GM10847 (cell line): Measurements from ENCODE around the gene LCN2.

Experiments
- POLR2A ChIP-seq: IDR thresholded peaks from 2 replicates; pipeline ENCODE4 v1.6.1; 2011; ENCODE audit not compliant: insufficient read length; ENCODE audit errors: extremely low read depth

Gene LCN2

DNA sequence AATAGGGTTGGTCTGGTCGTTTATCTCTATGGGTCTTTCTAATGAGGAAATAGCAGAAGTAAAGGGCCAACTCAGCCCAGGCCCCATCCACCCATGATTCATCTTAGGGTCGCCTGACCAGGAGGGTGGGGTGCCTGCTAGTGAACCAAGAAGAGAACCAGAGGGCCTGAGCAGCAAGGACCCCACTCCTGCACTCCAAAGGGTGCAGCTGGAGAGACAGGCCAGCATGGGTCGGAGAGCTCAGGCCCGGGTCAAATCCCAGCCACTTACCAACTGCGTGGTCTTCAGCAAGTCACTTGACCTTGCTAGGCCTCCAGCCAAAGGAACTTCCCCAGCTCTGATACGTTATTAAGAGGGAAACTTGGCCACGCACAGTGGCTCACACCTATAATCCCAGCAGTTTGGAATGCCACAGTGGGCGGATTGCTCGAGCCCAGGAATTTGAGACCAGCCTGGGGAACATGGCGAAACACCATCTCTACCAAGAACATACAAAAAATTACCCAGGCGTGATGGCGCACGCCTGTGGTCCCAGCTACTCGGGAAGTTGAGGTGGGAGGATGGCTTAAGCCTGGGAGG, 15.1 kb downstream of the LCN2 start:
- TF ChIP-seq POLR2A, result no peak

DNA sequence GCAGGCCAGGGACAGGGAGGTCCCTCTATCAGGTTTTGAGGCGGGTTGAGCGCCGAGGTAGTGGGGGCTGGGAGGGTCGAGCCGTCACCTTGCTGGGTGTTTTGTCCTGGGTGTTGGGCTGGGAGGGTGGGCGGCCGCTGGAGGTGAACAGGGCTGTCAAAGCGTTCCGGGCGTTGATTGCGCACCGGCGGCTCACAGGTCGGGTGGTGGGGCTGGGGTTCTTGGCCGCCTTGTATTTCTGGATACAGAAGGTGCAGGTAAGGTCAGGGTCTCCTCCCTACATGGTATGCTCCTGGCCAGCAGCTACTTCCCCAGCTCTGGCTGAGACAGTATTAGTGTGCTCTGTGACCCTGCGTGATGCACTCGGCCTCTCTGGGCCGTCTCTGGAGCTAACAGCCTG, 16.9 kb downstream of the LCN2 start:
- TF ChIP-seq POLR2A, result no peak

DNA sequence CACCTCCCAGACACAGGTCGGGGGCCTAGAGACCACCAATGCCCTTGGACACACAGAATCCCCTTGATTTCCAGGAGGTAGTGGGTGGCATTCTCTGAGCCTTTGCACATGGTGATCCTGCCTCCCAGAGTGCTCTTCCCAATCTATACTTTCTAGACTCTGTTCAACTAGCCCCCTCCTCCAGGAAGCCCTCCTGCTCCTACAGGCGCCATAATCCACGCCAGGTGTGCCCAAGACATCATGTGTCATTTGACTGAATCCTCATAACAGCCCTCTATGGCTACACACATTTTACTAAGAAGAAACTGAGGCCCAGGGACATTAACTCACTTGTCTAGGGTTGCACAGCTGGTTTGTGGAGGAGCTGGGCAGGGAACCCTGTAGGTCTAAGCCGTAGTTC, 18.0 kb downstream of the LCN2 start:
- TF ChIP-seq POLR2A, result no peak

DNA sequence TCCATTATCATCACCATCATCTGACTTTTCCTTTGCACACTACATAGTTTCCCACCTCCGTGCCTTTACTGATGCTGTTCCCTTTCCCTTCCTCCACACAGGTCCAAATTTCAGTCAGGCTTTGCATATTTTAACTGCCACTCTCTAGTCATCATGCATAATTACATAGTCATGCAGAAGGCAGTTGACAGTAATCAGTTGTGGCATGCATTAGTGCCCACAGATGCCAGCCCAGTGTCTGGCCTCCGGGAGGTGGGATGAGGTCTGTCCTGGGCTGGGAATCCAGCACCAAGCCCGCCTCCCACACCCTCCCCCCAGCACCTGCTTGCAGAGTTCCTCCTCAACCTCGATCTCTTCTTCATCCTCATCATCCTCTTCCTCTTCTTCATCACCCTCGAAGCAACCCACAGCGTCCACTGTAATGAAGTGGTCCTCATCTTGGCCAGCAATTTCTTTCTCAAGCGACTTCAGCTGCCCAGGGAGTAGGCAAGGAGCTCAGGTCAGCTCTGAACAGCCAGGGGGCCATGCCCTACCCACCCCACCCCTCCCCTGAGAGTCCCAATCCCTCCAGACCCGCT, 19.6 kb downstream of the LCN2 start:
- no peak for TF ChIP-seq POLR2A

DNA sequence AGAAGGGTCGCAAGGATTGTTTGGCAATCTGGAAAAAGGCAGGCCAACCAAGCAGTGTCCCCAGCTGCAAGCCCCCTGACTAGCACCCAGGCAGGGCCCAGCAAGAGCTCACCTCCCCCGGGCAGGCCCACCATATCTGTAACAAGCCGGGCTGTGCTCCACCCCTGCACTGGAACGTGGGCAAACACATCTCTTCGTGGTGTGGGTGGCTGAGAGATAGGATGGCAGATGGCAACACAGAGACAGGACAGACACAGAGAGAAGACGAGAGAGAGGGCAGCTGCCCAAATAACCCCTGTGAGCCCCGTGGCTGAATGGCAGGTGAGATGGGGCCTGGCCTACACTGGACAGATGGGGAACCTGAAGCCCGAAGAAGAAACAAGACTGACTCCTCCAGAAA, 20.2 kb downstream of the LCN2 start:
- TF ChIP-seq POLR2A, result no peak

DNA sequence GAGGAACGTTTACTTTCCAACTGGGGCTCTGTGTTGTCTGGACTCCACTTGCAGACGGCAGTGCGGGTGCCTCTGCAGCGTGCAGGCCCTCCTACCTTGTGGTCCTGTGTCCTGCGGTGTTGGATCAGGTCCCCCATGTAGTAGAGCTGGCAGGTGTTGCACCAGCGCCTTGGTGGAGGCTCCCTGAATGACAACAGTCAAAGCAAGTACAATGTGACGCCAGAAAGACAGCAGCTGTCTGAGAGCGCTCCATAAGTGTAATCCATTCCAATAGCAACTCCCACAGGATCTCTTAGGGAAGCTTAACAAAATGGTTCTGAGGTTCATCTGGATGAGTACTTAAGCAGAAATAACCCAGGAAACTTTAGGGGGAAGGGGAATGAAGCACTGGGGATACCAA, 20.7 kb downstream of the LCN2 start:
- no peak for TF ChIP-seq POLR2A

DNA sequence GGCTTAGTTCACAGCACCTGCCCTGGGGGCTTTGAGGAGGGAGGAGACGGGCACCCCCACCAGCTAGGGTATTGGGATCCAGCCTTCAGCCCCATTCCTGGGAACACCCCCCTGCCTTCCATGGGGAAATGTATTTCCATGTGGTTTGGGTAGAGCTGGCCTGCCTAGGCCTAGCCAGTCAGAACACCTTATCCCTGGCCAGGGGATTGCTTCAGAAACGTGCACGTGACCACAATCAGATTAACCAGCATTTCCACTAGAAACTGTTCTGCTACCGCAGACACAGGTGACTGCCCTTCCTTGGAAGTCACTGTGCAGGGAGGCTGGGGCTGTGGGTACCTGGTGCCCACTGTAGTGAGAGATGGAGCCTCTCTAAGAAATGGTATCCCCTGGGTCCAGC, 24.8 kb downstream of the LCN2 start:
- TF ChIP-seq POLR2A, result no peak

DNA sequence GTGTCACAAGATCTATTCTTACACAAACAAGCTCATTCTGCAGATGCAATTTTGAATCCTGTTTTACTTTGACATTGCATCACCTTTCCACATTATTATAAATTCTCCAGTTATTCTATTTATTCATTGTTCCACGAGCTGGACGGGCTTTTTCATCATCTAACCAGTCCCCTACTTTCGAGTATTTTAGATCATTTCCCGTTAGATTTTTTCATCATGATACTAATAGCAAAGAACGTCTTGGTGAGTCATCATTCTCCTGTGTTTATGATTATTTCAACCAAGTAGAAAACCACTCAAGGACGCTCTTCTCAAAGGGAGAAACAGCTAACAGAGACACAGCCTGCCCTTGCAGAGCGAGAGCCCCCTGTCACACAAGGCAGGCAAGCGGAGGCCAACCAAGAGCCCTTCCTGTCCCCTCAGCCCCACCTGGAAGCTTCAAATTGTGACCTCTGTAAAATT, 25.9 kb downstream of the LCN2 start:
- TF ChIP-seq POLR2A, result no peak

DNA sequence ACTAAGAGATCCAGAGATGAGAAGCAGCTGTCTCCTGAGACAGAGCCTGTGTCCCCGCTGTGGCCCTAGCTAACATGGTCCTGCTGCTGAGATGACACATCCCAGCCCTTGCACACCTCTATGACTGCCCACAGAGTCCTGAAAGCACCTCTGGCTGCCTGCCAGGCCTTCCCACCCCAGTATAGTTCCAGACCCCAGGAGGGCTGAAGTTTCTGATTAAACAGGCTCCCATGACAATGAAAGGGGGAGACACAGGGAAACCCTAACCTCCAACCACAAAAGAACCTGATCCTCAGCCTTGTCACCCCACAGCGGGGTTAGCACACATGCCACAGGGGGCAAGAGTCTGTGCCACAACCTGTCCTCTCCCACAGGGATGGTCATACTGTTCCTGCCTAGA, 26.5 kb downstream of the LCN2 start:
- no peak for TF ChIP-seq POLR2A

DNA sequence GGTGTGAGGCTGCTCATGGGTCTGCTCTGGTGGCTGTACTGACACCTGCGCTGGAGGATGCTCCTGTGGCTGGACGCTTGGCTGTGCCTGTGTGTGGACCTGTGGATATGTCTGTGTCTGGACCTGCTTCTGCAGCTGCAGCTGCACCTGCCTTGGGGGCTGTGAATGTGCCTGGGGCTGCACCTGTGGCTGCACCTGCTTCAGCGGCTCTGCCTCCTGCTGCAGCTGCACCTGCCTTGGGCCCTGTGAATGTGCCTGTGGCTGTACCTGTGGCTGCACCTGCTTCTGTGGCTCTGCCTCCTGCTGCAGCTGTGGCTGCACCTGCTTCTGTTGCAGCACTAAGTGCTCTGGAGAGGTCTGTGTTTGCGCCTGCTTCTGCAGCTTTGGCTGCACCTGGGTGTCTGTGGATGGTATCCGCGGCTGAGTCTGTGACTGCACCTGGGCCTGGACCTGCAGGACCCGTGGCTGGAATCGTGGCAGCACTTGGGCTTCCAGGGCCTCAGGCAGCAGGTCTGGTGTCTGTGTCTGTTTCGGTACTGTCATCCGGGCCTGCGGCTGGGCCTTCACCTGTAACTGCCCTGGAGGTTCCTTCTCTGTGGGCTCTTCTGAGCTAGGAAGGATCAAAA, 29.7 kb downstream of the LCN2 start:
- TF ChIP-seq POLR2A, result no peak

DNA sequence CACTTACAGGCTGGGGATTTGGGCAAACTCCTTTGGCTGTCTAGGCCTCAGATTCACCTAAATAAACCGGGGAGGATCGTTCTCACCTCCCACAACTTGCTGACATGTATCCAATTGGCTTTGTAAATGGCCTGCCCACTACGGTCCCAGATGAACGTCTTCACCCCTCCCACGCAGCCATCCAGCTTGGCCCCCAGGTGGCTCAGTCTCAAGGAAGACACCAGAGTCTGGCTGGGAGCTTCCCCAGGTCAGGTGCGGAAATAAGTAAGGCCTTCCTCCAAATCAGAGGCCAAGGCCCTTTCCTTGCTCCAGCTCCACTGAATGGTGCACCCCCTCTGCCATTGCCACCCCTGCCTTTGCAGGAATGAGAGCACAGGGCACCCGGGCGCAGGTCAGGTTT, 30.7 kb downstream of the LCN2 start:
- no peak for TF ChIP-seq POLR2A

DNA sequence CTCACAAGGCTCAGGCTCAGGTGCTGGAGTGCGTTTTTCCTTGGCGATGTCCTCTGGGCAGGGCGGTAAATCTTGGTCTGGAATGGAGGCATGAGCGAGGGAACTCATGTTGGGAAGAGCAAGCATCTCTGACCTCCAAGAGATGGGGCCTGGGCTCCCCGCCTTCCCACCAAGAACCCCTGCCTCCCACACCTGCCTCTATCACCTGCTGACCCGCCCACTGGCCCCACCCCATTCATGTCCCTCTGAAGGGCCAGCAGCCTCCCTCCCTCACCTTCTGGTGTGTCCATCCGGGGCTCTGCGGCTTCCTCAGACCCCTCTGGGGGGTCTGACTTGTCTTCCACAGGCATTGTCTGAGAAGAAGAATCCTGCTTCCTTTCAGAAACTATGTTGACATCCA, 31.2 kb downstream of the LCN2 start:
- TF ChIP-seq POLR2A, result no peak

DNA sequence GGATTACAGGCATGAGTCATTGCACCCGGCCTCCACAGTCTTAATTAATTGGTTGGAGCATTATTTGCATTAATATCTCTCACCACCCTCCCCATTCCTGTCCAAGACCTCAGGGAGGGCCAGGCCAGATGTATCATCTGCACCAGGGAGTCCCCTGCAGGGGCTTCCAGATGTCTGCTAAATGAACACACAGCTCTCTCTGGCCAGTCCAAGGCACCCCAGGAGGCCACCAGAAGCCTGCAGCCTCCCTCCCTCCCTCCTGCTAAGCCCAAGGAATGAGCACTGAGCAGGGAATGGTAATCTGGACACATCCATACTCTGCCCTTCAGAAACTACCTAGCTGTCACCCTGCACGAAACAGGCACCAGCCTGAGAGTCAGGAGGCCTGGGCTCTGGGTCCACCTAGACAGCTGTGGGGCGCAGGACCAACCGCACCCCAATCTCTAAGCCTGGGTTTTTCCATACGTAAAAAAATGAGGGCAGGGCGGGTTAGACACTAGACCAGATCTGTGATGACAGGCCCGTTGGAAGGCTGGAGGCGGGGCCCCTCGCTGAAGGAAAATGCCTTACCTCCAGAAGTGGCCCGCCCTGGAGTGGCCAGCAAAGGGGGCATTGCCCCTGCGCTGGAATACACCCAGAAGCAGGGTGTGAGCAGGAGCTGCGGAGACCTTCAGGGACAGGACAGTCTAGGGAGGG, 33.8 kb downstream of the LCN2 start:
- no peak for TF ChIP-seq POLR2A

DNA sequence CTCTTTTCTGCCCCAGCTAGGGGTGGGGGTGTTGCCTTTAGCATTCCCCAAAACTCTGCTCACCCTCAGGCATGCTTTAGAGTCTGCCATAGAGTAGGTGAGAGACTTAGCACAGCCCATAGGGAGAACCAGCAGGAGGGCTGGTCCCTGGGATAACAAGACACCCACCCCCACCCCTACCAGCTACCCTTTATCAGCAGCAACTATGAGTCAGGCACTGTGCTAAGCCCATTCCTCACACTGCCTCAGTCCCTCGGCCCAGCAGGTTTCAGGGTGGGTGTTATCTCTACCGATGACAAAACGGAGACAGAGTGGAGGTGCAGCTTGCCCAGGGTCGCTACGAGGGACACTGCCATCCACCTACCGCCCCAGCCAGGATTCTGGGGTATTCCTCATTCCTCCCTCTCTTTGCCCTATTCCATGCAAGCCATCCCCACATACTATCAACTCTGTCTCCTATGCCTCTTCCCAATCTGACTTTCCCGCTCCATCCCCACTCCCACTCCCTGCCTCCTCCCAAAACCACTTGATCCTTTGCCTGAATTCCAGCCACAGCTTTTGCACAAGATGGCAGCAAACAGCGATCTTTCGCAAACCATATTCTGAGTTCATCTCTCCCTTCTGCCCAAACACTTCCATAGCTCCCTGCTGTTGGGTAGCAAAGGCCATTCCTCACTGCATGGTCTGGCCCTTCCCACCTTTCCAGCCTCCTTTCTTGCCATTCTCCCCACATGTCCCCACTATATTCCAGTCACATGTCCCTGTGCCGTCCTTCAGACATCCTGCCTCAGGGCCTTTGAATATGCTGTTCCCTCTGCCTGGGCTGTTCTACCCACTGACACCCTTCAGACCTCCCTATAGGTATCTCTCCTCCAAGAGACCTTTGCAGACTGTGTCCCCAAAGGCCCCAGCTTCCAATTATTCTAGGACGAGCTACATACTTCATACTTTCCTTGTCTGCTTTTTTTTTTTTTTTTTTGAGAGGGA, 37.0 kb downstream of the LCN2 start:
- TF ChIP-seq POLR2A, result no peak

DNA sequence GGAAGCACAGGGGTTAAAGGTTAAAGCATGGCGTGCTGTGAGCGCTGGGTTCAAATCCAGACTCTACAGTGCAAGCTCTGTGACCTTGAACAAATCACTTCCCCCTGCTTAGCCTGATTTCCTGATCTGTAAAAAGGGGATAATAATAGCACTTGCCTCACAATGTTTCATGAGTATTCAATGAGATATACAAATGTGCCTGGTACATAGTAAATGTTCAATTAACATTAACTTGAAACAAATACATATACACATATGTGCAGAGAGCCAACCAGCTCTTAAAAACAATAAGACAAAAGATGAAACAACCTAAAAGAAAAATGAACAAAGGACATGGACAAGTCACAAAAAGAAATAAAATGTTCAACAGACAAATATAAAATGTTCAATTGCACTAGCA, 38.1 kb downstream of the LCN2 start:
- TF ChIP-seq POLR2A, result no peak
